NCI-H1048 (cell line): Measurements from ENCODE around the gene CDKN2A.
"Not testable (repeated sequence)": the region's sequence is repeated elsewhere in the genome, so short reads cannot be mapped to it uniquely, and the experiment has no call there.

ENCODE experiments used
- DNase-seq: peaks from one replicate; lab custom pipeline; 2025; lab: John Stamatoyannopoulos, UW

CDKN2A gene

DNA sequence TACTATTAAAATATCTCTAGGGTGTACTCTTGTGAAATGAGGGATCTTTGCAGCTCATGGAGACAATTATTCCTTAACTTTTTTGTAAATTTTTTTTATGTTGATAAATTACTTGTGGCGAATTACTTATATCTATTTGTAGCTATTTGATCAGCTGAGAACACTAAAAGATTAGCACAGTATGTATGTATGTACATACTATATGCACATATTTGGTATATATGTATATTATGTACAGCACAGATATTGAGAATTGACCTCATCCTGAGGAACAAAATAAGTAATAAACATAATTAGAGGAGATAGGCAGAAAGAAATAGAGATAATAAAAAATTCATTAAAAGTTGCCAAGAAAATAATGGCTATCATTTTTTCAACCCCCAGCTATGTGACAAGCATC lies 11.8 kb downstream of the CDKN2A start:
- no peak for DNase-seq

GRCh38 chr9:21976334-21976875 lies 17.8 kb downstream of the CDKN2A start:
- no peak for DNase-seq

- DNase-seq, result no peak
These were observed 19.3 kb downstream of the CDKN2A start for GRCh38 chr9:21974722-21975409.

DNA sequence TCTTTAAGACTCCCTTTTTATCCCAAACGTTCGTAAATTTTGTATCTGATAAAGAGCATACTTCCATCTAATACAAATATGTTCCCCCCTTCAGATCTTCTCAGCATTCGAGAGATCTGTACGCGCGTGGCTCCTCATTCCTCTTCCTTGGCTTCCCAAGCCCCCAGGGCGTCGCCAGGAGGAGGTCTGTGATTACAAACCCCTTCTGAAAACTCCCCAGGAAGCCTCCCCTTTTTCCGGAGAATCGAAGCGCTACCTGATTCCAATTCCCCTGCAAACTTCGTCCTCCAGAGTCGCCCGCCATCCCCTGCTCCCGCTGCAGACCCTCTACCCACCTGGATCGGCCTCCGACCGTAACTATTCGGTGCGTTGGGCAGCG lies 19.9 kb downstream of the CDKN2A start:
- no peak for DNase-seq

GRCh38 chr9:21972361-21972760 lies 21.8 kb downstream of the CDKN2A start:
- DNase-seq, result no peak

- no peak for DNase-seq
These were observed 23.2 kb downstream of the CDKN2A start for GRCh38 chr9:21970800-21971640.

GRCh38 chr9:21969951-21970799 lies 24.0 kb downstream of the CDKN2A start:
- DNase-seq, result no peak

- no peak for DNase-seq
These were observed 24.9 kb downstream of the CDKN2A start for GRCh38 chr9:21969011-21969940.

DNA sequence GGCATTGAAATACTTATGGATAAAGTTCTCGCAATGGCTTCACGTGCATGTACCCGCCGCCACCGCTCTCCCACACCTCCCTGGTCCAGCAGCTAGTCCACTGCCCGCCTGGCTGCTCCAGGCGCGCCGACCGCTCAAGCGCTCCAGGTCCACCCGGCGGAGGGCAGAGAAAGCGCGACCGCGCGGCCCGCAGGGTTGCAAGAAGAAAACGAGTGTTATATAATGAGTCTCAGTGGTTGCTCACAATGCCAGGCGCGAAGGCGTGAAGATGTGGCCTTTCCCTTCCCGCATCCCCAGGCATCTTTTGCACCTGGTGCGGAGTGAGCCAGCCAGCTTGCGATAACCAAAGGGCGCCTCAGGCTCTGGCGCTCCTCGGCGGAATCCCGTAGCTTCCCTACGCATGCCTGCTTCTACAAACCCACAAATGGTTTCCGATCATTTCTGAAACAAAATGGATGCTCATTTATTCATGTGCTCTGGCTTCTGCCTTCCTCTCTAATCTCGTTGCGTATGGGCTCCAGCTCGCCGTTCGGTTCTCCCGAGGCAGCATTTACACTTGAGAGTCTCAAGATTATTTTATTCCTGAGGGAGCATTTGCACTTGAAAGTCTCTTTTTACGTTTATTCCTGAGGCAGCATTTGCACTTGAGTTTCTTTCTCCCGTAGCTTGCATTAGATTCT lies 25.7 kb downstream of the CDKN2A start:
- DNase-seq, result no peak

GRCh38 chr9:21967702-21968101 lies 26.5 kb downstream of the CDKN2A start:
- no peak for DNase-seq

DNA sequence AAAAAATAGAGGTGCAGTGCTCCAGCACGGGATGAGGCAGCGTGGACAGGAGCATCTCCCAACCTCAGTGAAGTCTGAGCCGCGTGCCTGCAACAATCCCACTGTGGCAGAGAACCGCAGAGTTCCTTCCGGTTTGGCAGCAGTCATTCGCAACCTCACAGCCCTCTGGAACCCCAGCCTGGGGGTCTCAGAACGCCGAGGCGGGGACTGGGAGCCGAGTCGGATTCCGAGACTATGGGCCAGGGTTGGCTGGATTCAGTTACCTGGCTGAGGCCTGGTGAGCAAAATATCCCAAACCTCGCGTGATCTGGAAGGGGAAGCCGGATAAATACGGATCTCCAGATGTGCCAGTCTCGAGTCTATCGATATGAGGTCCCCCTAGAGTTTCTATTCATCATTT lies 27.0 kb downstream of the CDKN2A start:
- no peak for DNase-seq

DNA sequence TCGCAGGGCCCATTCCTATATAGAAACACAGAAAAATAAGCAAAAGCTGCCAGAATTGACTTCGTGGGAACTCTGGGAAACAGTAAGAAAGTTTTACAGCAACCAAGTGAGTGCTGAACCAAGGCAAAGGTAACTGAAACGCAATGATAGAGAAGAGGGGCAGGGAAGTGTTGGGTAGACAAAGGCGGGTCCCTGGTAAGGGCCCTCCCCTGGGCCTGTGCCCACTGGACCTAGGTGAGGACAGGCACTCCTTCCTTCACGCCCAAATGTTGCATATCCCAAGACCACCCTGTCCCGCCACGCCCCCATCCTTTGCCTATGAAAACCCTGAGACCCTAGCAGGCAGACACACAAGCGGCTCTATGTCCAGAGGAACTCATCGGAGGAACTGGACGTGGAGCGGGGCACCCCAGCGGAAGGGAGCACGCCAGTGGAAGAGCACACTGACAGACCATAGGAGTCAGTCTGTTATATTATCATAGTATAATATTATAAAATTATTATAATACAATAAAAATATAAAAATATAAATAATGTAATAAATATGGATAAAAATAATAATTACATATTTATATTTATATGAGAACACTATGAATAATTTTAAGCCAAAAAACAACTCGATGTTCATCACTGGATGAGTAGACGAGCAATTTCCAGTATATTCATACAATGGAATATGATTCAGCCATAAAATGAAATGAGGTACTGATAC lies 27.9 kb downstream of the CDKN2A start:
- DNase-seq, result no peak

- DNase-seq, result no peak
These were observed 28.7 kb downstream of the CDKN2A start for GRCh38 chr9:21965401-21965951.

GRCh38 chr9:21964925-21965385 lies 29.2 kb downstream of the CDKN2A start:
- no peak for DNase-seq

DNA sequence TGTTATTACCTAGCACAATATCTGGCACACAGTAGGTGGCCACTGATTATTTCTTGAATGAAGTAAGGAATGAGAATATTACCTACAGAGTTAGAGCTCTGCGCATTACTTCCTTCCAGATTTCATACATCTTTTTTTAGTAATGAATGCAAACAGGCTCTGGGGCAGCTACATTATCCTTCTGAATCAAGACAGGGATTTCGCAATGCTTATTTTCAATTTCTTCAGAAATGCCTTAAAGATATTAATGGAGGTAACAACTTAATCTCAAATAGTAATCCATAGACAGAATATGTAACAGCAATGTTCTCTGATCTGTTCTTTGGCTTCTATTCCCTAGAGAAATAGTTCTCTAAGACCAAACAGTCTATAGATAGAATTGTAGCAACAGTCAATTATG lies 32.6 kb downstream of the CDKN2A start:
- no peak for DNase-seq

DNA sequence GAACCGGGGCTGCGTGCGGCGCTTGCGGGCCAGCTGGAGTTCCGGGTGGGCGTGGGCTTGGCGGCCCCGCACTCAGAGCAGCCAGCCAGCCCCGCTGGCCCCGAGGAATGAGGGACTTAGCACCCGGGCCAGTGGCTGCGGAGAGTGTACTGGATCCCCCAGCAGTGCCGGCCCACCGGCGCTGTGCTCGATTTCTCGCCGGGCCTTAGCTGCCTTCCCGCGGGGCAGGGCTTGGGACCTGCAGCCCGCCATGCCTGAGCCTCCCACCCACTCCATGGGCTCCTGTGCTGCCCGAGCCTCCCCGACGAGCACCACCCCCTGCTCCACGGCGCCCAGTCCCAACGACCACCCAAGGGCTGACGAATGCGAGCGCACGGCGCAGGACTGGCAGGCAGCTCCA lies 34.9 kb downstream of the CDKN2A start:
- DNase-seq, result not testable (repeated sequence)

- DNase-seq, result no peak
These were observed 35.4 kb downstream of the CDKN2A start for GRCh38 chr9:21958833-21959232.

DNA sequence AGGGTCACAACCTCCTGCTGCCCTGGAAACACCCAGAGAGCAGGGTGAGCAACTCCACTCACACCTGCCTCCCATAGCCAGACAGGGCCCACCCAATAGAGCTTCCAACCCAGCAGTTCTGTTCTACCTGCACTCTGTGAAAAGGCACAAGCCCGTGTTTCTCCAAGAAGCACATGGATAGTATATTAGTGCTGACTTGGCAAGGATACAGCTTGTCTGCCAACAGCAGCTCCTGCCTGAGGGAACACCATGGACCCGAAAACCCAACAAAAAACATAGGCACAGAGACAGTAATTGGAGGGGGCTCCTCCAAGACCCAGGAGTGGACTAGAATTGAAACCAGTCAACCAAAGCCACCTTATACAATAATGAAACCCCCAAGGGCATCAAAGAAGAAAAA lies 48.6 kb downstream of the CDKN2A start:
- DNase-seq, result no peak

DNA sequence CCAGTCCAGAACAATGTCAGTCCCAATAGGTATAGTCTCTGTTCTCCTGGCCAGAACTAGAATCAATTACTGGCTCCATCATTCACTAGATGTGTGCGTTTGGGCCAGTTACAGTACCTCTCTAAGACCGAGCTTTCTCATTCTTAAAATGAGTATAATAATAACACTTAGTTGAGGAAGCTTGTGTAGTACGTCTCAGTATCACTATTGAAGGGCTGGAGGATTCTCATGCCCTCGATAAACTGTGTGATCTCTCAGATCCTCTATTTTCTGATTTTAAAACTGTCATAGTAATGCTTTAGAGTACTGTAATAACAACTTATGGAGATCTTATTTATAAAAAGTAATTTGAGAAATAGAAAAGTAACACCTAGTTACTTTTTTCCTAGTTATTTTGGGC lies 50.7 kb downstream of the CDKN2A start:
- no peak for DNase-seq
